Fibroblast of lung (primary cell): ENCODE results near the gene ANGPTL8. TPM values are rescaled to one million over a fixed set of nuclear protein-coding genes. Genes with fewer than 3 reads are reported as not detected.

ENCODE experiments used
- DNase-seq, 2 donors: peaks; one replicate each; pipeline versions ENCODE4 v3.0.0 to v3.0.0-alpha.2; 2010; ENCODE audit warnings: low read depth in 2 of 2
- H2AFZ ChIP-seq: 2 replicates; pipeline ENCODE4 v1.5.1; 2012; ENCODE audit warnings: low read length, control low read depth, inconsistent platforms
- H3K27ac ChIP-seq: 2 replicates; pipeline ENCODE4 v1.5.1; 2011; ENCODE audit warnings: low read length, control low read depth; ENCODE audit not compliant: insufficient read depth
- H3K27me3 ChIP-seq: 2 replicates; pipeline ENCODE4 v1.5.1; 2011; ENCODE audit warnings: mild to moderate bottlenecking, low read length; ENCODE audit not compliant: control insufficient read depth, insufficient read depth
- H3K36me3 ChIP-seq: 2 replicates; pipeline ENCODE4 v1.5.1; 2011; ENCODE audit warnings: low read length; ENCODE audit not compliant: control insufficient read depth, insufficient read depth
- H3K4me1 ChIP-seq: 2 replicates; pipeline ENCODE4 v1.5.1; 2011; ENCODE audit warnings: low read length; ENCODE audit not compliant: control insufficient read depth, insufficient read depth; ENCODE audit errors: extremely low read depth
- H3K4me2 ChIP-seq: 2 replicates; pipeline ENCODE4 v1.5.1; 2011; ENCODE audit warnings: low read length, control low read depth; ENCODE audit not compliant: insufficient read depth; ENCODE audit errors: extremely low read depth
- H3K4me3 ChIP-seq, 4 experiments: fragments of 200-600 bp in 1 of 4; sonication (generic) in 1 of 4; replicated peaks in 1 of 4; 2 replicates each; pipeline ENCODE4 v1.5.1; 2011 to 2016; ENCODE audit warnings: low read length in 4 of 4, low read depth in 3 of 4, mild to moderate bottlenecking in 3 of 4, control low read depth in 2 of 4, inconsistent platforms in 1 of 4, mixed read lengths in 1 of 4; ENCODE audit not compliant: insufficient read depth in 1 of 4; ENCODE audit errors: control extremely low read depth in 1 of 4
- H3K79me2 ChIP-seq: 2 replicates; pipeline ENCODE4 v1.5.1; 2012; ENCODE audit warnings: mild to moderate bottlenecking, low read length, inconsistent platforms; ENCODE audit not compliant: control insufficient read depth, insufficient read depth
- H3K9ac ChIP-seq: 2 replicates; pipeline ENCODE4 v1.5.1; 2011; ENCODE audit warnings: mild to moderate bottlenecking, low read length, control low read depth; ENCODE audit not compliant: insufficient read depth
- H3K9me3 ChIP-seq: 2 replicates; pipeline ENCODE4 v1.5.1; 2012; ENCODE audit warnings: low read depth, low read length; ENCODE audit not compliant: control insufficient read depth, insufficient read depth
- H4K20me1 ChIP-seq: 2 replicates; pipeline ENCODE4 v1.5.1; 2011; ENCODE audit warnings: low read length; ENCODE audit not compliant: control insufficient read depth, insufficient read depth; ENCODE audit errors: extremely low read depth
- EZH2 ChIP-seq: IDR thresholded peaks from 2 replicates; pipeline ENCODE4 v1.5.1; 2012; ENCODE audit warnings: low read length, control low read depth, mild to moderate bottlenecking; ENCODE audit errors: missing control alignments
- polyA plus RNA-seq, 2 donors: library from polyadenylated mRNA; depleted of rRNA in 1 of 2; stranded (reverse) in 1 of 2; unstranded in 1 of 2; fragments of >200 nt; gene quantifications; 2 replicates each; pipeline ENCODE4 v1.2.1, GENCODE V29; 2011 to 2012; ENCODE audit warnings: missing spikeins in 1 of 2
- total RNA-seq: library from RNA; depleted of rRNA; stranded (reverse); fragments of >200 nt; gene quantifications from 2 replicates; pipeline ENCODE4 v1.2.1, GENCODE V29; 2014
- TF ChIP-seq, protein P1 (sequence below), 2 donors: IDR thresholded peaks in 1 of 2; conservative IDR thresholded peaks in 1 of 2; 1 replicate in 1 of 2; 2 replicates in 1 of 2; pipeline ENCODE4 v1.5.1; 2011 to 2012; ENCODE audit warnings: low read length in 2 of 2, control low read depth in 1 of 2, inconsistent platforms in 1 of 2, low read depth in 1 of 2, mild to moderate bottlenecking in 1 of 2

Gene ANGPTL8
- total and polyA plus RNA-seq, 2 donors (not counting 1 experiment from before 2014, with no cell fraction given), result not detected

DNA sequence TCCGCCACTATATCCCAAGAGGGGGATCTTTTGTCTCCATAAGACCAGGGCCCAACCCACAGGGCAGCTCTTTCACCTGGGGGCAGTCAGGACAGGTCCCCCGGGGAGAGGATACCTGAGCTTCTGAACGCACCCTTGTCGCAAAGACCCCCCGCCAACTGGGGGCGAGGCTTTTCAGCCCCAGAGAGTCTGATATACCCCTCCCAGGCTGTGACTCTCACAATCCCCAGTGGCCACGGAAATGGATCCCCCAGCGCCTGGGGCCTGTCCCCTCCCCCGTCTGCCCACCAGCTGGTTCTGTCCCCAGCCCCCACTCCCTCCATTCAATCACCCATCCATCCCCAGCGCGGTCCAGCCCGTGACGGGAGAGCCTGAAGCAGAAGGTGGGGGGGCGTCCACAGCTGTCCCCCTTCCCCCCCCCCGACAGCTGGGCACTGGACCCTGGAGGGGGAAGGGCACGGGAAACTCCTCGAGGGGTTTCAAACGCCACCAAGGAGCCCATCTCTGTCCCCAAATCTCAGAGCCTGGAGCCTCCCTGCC lies 22.1 kb downstream of the ANGPTL8 start:
- peaks cover 4% of the 10 kb centered on the region for H3K4me1 ChIP-seq
- peak overlapping the region; percentile 69 for H3K9ac ChIP-seq
- TF ChIP-seq, protein P1, sequence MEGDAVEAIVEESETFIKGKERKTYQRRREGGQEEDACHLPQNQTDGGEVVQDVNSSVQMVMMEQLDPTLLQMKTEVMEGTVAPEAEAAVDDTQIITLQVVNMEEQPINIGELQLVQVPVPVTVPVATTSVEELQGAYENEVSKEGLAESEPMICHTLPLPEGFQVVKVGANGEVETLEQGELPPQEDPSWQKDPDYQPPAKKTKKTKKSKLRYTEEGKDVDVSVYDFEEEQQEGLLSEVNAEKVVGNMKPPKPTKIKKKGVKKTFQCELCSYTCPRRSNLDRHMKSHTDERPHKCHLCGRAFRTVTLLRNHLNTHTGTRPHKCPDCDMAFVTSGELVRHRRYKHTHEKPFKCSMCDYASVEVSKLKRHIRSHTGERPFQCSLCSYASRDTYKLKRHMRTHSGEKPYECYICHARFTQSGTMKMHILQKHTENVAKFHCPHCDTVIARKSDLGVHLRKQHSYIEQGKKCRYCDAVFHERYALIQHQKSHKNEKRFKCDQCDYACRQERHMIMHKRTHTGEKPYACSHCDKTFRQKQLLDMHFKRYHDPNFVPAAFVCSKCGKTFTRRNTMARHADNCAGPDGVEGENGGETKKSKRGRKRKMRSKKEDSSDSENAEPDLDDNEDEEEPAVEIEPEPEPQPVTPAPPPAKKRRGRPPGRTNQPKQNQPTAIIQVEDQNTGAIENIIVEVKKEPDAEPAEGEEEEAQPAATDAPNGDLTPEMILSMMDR (conservative IDR thresholded peaks at IDR 0.05 in 1 of 2, IDR thresholded peaks at IDR 0.05 in 1 of 2; ENCODE audit: low read depth in 1 of 2, low read length in 2 of 2), result no peak
- no peak for TF ChIP-seq EZH2

GRCh38 chr19:11261971-11262839 lies 22.8 kb downstream of the ANGPTL8 start, which contains the start of gene DOCK6:
Gene DOCK6, minus strand, starts transcription at chr19:11262524. Its CDS starts 84 bp downstream, at chr19:11262440.
- Histone ChIP-seq H3K36me3 (no peaks in the 10 kb centered on the region), H3K4me2 (peak within 1 kb of the TSS; percentile 75), H3K27me3 (no peaks in the 10 kb centered on the region), H4K20me1 (no peaks in the 10 kb centered on the region), H3K4me1 (peaks cover 4% of the 10 kb centered on the region), H3K9ac (peak within 1 kb of the TSS; percentile 69), H2AFZ (peak within 1 kb of the TSS; percentile 46), H3K9me3 (no peaks in the 10 kb centered on the region), H3K4me3 (peak within 1 kb of the TSS; percentile 44 to 77 (median 52)), H3K27ac (no peak within 1 kb of the TSS), H3K79me2 (no peaks in the 10 kb centered on the region)
- DNase-seq, result no peak
- TF ChIP-seq, protein P1 (conservative IDR thresholded peaks at IDR 0.05 in 1 of 2, IDR thresholded peaks at IDR 0.05 in 1 of 2; ENCODE audit: low read depth in 1 of 2, low read length in 2 of 2), result peak in 1 of 2 donors; percentile 38
- no peak for TF ChIP-seq EZH2

More for the DNA sequence above, 22.1 kb downstream of the ANGPTL8 start:
- no peaks in the 10 kb centered on the region for H3K36me3 ChIP-seq
- no peaks in the 10 kb centered on the region for H4K20me1 ChIP-seq
- H3K27me3 ChIP-seq, result no peaks in the 10 kb centered on the region
- H2AFZ ChIP-seq, result peak overlapping the region; percentile 7
- H3K27ac ChIP-seq, result no peak overlapping the region
- peak overlapping the region; percentile 64 for H3K4me2 ChIP-seq
- no peaks in the 10 kb centered on the region for H3K79me2 ChIP-seq
- H3K4me3 ChIP-seq, result peak overlapping the region; percentile 44 to 77 (median 52)
- no peaks in the 10 kb centered on the region for H3K9me3 ChIP-seq
- no peak for DNase-seq

GRCh38 chr19:11263726-11264125 lies 24.3 kb downstream of the ANGPTL8 start:
- H3K4me2 ChIP-seq, result no peak overlapping the region
- H3K9ac ChIP-seq, result no peak overlapping the region
- no peak for TF ChIP-seq EZH2
- TF ChIP-seq, protein P1 (conservative IDR thresholded peaks at IDR 0.05 in 1 of 2, IDR thresholded peaks at IDR 0.05 in 1 of 2; ENCODE audit: low read depth in 1 of 2, low read length in 2 of 2), result no peak
- H3K9me3 ChIP-seq, result no peaks in the 10 kb centered on the region
- H3K36me3 ChIP-seq, result no peaks in the 10 kb centered on the region
- no peaks in the 10 kb centered on the region for H4K20me1 ChIP-seq
- H3K4me1 ChIP-seq, result peaks cover 6% of the 10 kb centered on the region
- H3K27me3 ChIP-seq, result no peaks in the 10 kb centered on the region
- no peak overlapping the region for H3K4me3 ChIP-seq
- H3K27ac ChIP-seq, result no peak overlapping the region
- DNase-seq, result no peak
- H3K79me2 ChIP-seq, result no peaks in the 10 kb centered on the region
- no peak overlapping the region for H2AFZ ChIP-seq
